Measurements from ENCODE around the gene BNIP2.

The BNIP2 gene

GRCh38 chr15:59616379-59616778 lies 72.7 kb downstream of the BNIP2 start:
- H3K4me3 ChIP-seq (ENCODE audit: low read depth, low read length), result no peak overlapping the region
- peak; percentile 63 for TF ChIP-seq CTCF (IDR thresholded peaks at IDR 0.05; ENCODE audit: control insufficient read depth, extremely low read depth, insufficient read depth)
- peak; percentile 17 for DNase-seq (ENCODE audit: low read depth)

- no peak for TF ChIP-seq CTCF (IDR thresholded peaks at IDR 0.05; ENCODE audit: control insufficient read depth, extremely low read depth, insufficient read depth)
- no peak overlapping the region for H3K4me3 ChIP-seq (ENCODE audit: low read depth, low read length)
- DNase-seq (ENCODE audit: low read depth), result no peak
These were observed 73.5 kb downstream of the BNIP2 start for GRCh38 chr15:59615661-59616060.

- no peak for TF ChIP-seq CTCF (IDR thresholded peaks at IDR 0.05; ENCODE audit: control insufficient read depth, extremely low read depth, insufficient read depth)
- no peak overlapping the region for H3K4me3 ChIP-seq (ENCODE audit: low read depth, low read length)
- no peak for DNase-seq (ENCODE audit: low read depth)
These were observed 75.0 kb downstream of the BNIP2 start for GRCh38 chr15:59614153-59614552.

GRCh38 chr15:59611276-59612260 lies 77.6 kb downstream of the BNIP2 start, which contains the start of gene GCNT3:
Gene GCNT3, plus strand, starts transcription at chr15:59611783. Its CDS starts 6,456 bp downstream, at chr15:59618239.
- no peak within 1 kb of the TSS for H3K4me3 ChIP-seq (ENCODE audit: low read depth, low read length)
- TF ChIP-seq CTCF (IDR thresholded peaks at IDR 0.05; ENCODE audit: control insufficient read depth, extremely low read depth, insufficient read depth), result no peak
- DNase-seq (ENCODE audit: low read depth), result no peak

- DNase-seq (ENCODE audit: low read depth), result no peak
- no peak for TF ChIP-seq CTCF (IDR thresholded peaks at IDR 0.05; ENCODE audit: control insufficient read depth, extremely low read depth, insufficient read depth)
- H3K4me3 ChIP-seq (ENCODE audit: low read depth, low read length), result no peak overlapping the region
These were observed 79.1 kb downstream of the BNIP2 start for GRCh38 chr15:59609730-59610712.

Measured in LNCaP clone FGC (cell line).